HepG2 (cell line): Measurements from ENCODE around the gene GCN1. TPM values are rescaled to one million over a fixed set of nuclear protein-coding genes. Genes with fewer than 3 reads are reported as not detected.

ENCODE experiments used
- CAMTA2 ChIP-seq: sonication (generic); formaldehyde crosslinking; IDR thresholded peaks from 2 replicates; pipeline ENCODE4 v1.4.0; 2020; ENCODE audit warnings: mild to moderate bottlenecking, missing genetic modification reagents, borderline replicate concordance
- CREBL2 ChIP-seq: sonication (generic); formaldehyde crosslinking; IDR thresholded peaks from 2 replicates; pipeline ENCODE4 v1.8.1; 2023; ENCODE audit warnings: missing genetic modification reagents, mild to moderate bottlenecking, borderline replicate concordance
- DNMT1 ChIP-seq: sonication (generic); formaldehyde crosslinking; IDR thresholded peaks from 2 replicates; pipeline ENCODE4 v1.5.1; 2020; ENCODE audit warnings: mild to moderate bottlenecking, missing genetic modification reagents
- GABPB1 ChIP-seq: IDR thresholded peaks from 2 replicates; pipeline ENCODE4 v1.6.1; 2016; ENCODE audit warnings: mild to moderate bottlenecking, missing genetic modification reagents, moderate library complexity, missing compliant biosample characterization
- KDM4B ChIP-seq: sonication (generic); formaldehyde crosslinking; IDR thresholded peaks from 2 replicates; pipeline ENCODE4 v1.4.0; 2020; ENCODE audit warnings: missing genetic modification reagents
- ONECUT2 ChIP-seq: sonication (generic); formaldehyde crosslinking; IDR thresholded peaks from 2 replicates; pipeline ENCODE4 v1.4.0; 2020; ENCODE audit warnings: missing genetic modification reagents
- RARG ChIP-seq: sonication (generic); formaldehyde crosslinking; IDR thresholded peaks from 2 replicates; pipeline ENCODE4 v1.4.0; 2020; ENCODE audit warnings: low read depth, mild to moderate bottlenecking, missing genetic modification reagents
- TBX3 ChIP-seq: fragments of 450-650 bp; IDR thresholded peaks from 2 replicates; pipeline ENCODE4 v1.6.1; 2017; ENCODE audit warnings: antibody characterized with exemption, mild to moderate bottlenecking, inconsistent platforms, borderline replicate concordance
- TRAFD1 ChIP-seq: sonication (generic); formaldehyde crosslinking; IDR thresholded peaks from 2 replicates; pipeline ENCODE4 v1.5.1; 2020; ENCODE audit warnings: missing genetic modification reagents, mild to moderate bottlenecking, borderline replicate concordance
- ZBTB25 ChIP-seq: IDR thresholded peaks from 2 replicates; pipeline ENCODE4 v1.6.1; 2018; ENCODE audit warnings: missing genetic modification reagents
- ZBTB44 ChIP-seq: sonication (generic); formaldehyde crosslinking; IDR thresholded peaks from 2 replicates; pipeline ENCODE4 v1.4.0; 2020; ENCODE audit warnings: missing genetic modification reagents
- ZNF12 ChIP-seq: sonication (generic); formaldehyde crosslinking; IDR thresholded peaks from 2 replicates; pipeline ENCODE4 v1.5.0; 2020; ENCODE audit warnings: missing genetic modification reagents
- ZNF142 ChIP-seq: sonication (generic); formaldehyde crosslinking; IDR thresholded peaks from 2 replicates; pipeline ENCODE4 v1.4.0; 2020; ENCODE audit warnings: missing genetic modification reagents
- ZNF484 ChIP-seq: sonication (generic); formaldehyde crosslinking; IDR thresholded peaks from 2 replicates; pipeline ENCODE4 v1.5.1; 2020; ENCODE audit warnings: mild to moderate bottlenecking, low read depth, missing genetic modification reagents, borderline replicate concordance
- ZNF557 ChIP-seq: sonication (generic); formaldehyde crosslinking; IDR thresholded peaks from 2 replicates; pipeline ENCODE4 v1.4.0; 2020; ENCODE audit warnings: missing genetic modification reagents
- ZNF564 ChIP-seq: sonication (generic); formaldehyde crosslinking; IDR thresholded peaks from 2 replicates; pipeline ENCODE4 v1.8.1; 2023; ENCODE audit warnings: mild to moderate bottlenecking, missing genetic modification reagents
- ZNF883 ChIP-seq: sonication (generic); formaldehyde crosslinking; IDR thresholded peaks from 2 replicates; pipeline ENCODE4 v1.5.1; 2020; ENCODE audit warnings: mild to moderate bottlenecking, missing genetic modification reagents; ENCODE audit errors: not compliant biosample characterization
- ZSCAN22 ChIP-seq: sonication (generic); formaldehyde crosslinking; IDR thresholded peaks from 2 replicates; pipeline ENCODE4 v1.4.0; 2020; ENCODE audit warnings: mild to moderate bottlenecking, missing genetic modification reagents
- polyA plus RNA-seq, 8 experiments: library from polyadenylated mRNA; depleted of rRNA in 3 of 8; stranded (reverse) in 7 of 8; unstranded in 1 of 8; fragments of >200 nt; fragmentation: Illumina TruSeq in 4 of 8; extraction: Trizol in 4 of 8; gene quantifications; 2 replicates each; pipeline versions ENCODE4 v1.2.1 to v1.2.3, GENCODE V29; 2011 to 2016; ENCODE audit warnings: low read depth in 4 of 8, missing spikeins in 1 of 8, mixed read lengths in 1 of 8; ENCODE audit not compliant: insufficient read depth in 1 of 8
- total RNA-seq, 5 experiments: library from RNA; depleted of rRNA; stranded (reverse); fragments of >200 nt; fragmentation: Illumina TruSeq; extraction: Trizol; gene quantifications; 2 replicates each; pipeline ENCODE4 v1.2.3, GENCODE V29; 2016; ENCODE audit warnings: low read depth in 1 of 5

The GCN1 gene
- total and polyA plus RNA-seq, 2 of the 13 experiments (the other 11 are each of a cell fraction or from before 2014, with no cell fraction given), result 58.2 to 83.0 TPM

- TF ChIP-seq KDM4B (peak; percentile 82), ZNF142 (no peak; the same call in 1 of the 2 replicates), ZSCAN22 (CRISPR knock-in tag) (no peak), GABPB1 (CRISPR knock-in tag) (peak; percentile 89), CAMTA2 (CRISPR knock-in tag) (0 out of 2 replicates have a peak, but pooled peaks have one; percentile 42), ZNF883 (CRISPR knock-in tag) (peak; percentile 91), RARG (CRISPR knock-in tag) (no peak), ZBTB25 (CRISPR knock-in tag) (0 out of 2 replicates have a peak, but pooled peaks have one; percentile 32), ZNF564 (CRISPR knock-in tag) (no peak), ONECUT2 (CRISPR knock-in tag) (no peak), ZNF484 (CRISPR knock-in tag) (no peak), DNMT1 (no peak), ZNF12 (CRISPR knock-in tag) (0 out of 2 replicates have a peak, but pooled peaks have one; percentile 10), ZNF557 (CRISPR knock-in tag) (peak; percentile 48; the same call in 1 of the 2 replicates), CREBL2 (CRISPR knock-in tag) (peak; percentile 68; the same call in 1 of the 2 replicates), ZBTB44 (CRISPR knock-in tag) (peak; percentile 43; the same call in 1 of the 2 replicates), TBX3 (0 out of 2 replicates have a peak, but pooled peaks have one; percentile 26), TRAFD1 (CRISPR knock-in tag) (no peak)
Observed at GRCh38 chr12:120086801-120087621, 107.5 kb downstream of the GCN1 start (continued).
